ENCODE data around the gene DNAJC21.
A peak's percentile ranks its signal among the peaks of the same experiment; 100 is the strongest.

The DNAJC21 gene

GRCh38 chr5:34929134-34929719, at the start of gene DNAJC21:
DNAJC21 (plus strand) TSS chr5:34929559; CDS start chr5:34929820, 261 bp downstream.
- DNase-seq (ENCODE audit: low read depth in 2 of 2), result peak; percentile 96 to 98

DNA sequence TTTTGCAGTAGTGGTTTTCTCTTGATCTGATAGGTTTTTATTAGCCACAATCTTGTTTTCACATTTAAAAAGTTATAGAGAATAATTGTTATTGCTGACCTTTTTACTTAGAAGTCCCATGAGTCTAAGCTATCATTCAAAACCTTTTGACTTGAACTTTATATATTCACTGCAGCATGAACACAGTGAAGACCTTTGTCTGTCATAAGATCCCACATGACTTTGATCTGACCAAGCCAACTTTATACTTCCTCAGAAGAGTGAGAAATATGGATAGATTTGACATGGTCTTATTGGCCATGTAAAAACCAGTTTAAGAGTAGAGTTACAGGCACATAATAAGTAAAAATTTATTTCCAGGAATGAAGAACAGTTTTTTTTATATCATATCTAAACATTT, 48.1 kb upstream of the DNAJC21 start:
- DNase-seq (ENCODE audit: low read depth in 2 of 2), result no peak

DNA sequence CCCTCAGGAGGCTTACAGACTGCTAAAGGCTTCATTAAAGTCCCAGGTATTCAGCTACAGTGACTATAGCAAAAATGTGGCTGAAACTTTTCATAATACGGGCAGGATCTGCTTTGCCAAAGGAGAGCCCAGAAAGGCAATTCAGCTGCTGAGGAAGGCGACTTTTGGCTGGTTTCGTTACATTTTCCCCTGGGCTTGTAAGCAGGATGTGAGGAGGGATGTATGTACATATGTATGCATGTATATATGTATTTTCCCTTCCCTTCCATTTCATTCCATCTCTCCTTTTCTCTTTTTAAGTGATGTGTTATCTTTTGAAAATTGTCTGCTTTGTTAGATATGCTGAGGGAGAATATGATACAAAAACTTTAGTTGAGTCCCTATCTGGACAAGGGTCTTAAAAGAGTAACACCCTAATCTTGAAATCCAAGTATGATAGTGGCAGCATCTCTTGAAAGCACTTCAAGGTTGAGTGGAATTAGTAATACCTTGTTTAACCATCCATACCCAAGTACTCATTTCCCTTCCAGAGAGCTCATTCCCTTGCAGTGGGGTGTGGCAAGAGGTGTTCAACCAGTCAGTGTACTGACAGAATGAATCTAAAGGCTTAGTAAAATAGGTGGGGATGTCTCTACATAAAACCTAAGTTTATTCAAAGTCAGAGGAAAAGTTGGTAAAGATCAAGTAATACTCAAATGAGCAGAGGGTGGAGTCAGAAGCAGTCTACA, 42.8 kb upstream of the DNAJC21 start:
- no peak for DNase-seq (ENCODE audit: low read depth in 2 of 2)

DNA sequence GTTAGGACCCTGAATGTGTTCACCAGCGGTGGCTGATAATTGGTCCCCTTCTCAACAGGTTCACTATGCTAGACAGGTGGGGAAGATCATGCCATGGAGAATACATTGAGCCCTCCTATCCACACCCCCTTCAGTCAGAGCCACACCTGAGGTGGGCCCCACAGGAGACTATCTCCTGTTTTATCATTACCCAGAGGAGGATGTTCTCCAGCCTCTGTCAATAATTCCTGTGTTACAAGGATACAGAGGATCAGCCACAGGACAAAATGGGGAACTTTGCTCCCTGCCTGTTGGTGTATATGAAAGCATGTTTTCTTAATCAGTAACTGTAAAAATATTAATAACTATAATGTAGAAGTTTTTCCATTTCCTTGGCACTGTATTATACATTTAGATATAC, 40.0 kb upstream of the DNAJC21 start:
- no peak for DNase-seq (ENCODE audit: low read depth in 2 of 2)

DNA sequence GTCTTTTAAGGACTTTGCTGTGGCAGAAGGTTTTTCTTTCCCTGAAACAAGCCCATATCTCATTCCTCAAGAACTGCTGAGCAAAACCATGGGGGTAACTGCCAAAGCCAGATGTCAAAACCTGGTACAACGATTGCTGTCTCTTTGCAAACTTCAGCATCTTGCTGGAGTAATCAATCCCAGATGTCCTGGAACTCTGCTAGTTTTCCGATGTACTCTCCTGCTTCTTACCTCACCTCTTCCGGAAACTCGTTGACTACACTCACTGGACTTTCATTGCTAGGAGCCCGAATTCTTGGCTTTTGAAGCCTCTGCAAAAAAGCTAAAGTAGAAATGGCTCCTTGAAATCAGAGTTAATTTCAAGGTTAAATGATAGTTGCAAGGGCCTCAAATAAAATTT, 37.4 kb upstream of the DNAJC21 start:
- DNase-seq (ENCODE audit: low read depth in 2 of 2), result no peak

- DNase-seq (ENCODE audit: low read depth in 2 of 2), result no peak
These were observed 36.9 kb upstream of the DNAJC21 start for GRCh38 chr5:34892414-34892813.

- DNase-seq (ENCODE audit: low read depth in 2 of 2), result no peak
These were observed 34.6 kb upstream of the DNAJC21 start for GRCh38 chr5:34894716-34895115.

GRCh38 chr5:34895641-34896419, 33.5 kb upstream of the DNAJC21 start:
- DNase-seq (ENCODE audit: low read depth in 2 of 2), result no peak

- DNase-seq (ENCODE audit: low read depth in 2 of 2), result no peak
These were observed 31.7 kb upstream of the DNAJC21 start for GRCh38 chr5:34897646-34898045.

DNA sequence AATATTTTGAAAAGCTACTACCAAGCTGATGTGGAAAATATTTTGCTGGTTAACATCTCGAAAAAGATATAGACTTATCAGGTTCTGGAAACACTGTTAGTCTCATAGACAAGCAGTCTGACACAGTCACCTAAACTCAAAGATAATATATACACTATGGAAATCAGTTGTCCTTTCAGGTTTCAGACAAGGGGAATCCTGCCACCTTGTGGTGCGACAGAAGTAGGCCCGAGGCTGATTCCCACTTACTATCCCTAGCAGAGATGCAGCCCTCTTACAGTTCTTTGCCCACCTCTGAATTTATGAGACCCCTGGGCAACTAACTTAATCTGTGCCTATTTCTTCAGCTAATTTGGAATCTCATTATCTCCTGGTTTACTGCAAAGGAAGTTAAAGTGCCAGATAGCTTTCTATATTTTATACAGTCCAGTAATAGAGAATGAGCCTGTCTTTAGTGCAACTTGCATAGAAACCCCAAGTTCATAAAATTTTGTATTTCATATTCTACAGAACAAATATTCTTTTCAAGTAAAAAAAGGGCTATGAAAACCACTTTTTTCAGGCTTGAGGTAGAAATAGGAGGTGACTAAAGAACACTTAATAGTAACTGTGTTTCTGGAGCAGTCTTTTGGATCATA, 31.0 kb upstream of the DNAJC21 start:
- peak; percentile 7 to 17 for DNase-seq (ENCODE audit: low read depth in 2 of 2)

DNA sequence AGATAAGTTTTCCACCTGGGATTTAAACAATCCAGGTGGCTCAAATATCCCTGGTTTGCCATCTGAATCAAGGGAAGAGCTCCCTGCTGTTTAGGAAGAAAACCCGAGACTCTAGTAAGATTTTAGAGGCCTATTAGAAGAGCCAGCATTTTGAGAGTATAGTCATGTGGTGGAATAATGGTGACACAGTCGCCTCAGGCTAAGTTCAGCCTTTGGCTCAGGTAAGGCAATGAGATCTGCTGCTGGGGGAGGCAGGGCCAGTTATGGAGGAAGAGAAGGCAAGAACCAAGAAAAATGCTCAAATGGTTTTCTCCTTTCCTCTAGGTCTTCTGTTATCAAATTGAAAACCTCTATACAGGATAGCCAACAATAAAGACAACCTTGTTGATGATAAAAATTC, 30.3 kb upstream of the DNAJC21 start:
- DNase-seq (ENCODE audit: low read depth in 2 of 2), result no peak

DNA sequence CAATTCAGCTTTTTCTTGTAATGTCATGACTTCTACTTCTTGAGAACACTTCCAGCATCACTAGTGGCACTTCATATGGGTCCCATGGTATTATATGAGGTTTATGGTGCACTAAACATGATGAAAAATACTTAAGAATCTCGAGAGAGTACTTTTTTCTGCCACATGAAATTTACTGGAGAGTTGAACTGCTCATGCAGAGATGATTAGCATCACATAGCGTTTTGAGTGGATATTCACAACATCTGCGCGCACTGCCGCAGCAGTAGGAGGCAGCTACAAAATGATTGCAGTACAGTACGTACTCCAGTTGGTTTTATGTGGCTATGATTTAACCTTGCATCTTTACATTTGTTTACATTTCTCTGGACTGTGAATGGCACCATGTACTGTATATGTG, 28.7 kb upstream of the DNAJC21 start:
- DNase-seq (ENCODE audit: low read depth in 2 of 2), result no peak

DNA sequence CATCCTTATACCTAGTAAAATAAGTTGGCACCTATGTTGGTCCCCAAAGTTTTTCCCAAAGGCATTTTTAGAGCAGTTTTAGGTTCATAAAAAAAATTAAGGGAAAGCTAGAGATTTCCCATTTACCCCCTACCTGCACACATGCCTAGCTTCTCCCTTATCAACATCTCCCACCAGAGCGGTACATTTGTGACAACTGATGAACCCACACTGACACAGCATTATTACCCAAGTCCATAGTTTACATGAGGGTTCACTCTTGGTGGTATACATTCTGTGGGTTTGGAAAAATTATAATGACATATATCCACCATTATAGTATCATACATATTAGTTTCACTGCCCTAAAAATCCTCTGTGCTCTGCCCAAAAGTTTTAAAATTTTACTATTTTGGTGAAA, 26.1 kb upstream of the DNAJC21 start:
- DNase-seq (ENCODE audit: low read depth in 2 of 2), result no peak

- DNase-seq (ENCODE audit: low read depth in 2 of 2), result no peak
These were observed 23.8 kb upstream of the DNAJC21 start for GRCh38 chr5:34905564-34905963.

- no peak for DNase-seq (ENCODE audit: low read depth in 2 of 2)
These were observed 16.3 kb upstream of the DNAJC21 start for GRCh38 chr5:34913072-34913471.

- DNase-seq (ENCODE audit: low read depth in 2 of 2), result no peak
These were observed 14.7 kb upstream of the DNAJC21 start for GRCh38 chr5:34914671-34915138.

DNA sequence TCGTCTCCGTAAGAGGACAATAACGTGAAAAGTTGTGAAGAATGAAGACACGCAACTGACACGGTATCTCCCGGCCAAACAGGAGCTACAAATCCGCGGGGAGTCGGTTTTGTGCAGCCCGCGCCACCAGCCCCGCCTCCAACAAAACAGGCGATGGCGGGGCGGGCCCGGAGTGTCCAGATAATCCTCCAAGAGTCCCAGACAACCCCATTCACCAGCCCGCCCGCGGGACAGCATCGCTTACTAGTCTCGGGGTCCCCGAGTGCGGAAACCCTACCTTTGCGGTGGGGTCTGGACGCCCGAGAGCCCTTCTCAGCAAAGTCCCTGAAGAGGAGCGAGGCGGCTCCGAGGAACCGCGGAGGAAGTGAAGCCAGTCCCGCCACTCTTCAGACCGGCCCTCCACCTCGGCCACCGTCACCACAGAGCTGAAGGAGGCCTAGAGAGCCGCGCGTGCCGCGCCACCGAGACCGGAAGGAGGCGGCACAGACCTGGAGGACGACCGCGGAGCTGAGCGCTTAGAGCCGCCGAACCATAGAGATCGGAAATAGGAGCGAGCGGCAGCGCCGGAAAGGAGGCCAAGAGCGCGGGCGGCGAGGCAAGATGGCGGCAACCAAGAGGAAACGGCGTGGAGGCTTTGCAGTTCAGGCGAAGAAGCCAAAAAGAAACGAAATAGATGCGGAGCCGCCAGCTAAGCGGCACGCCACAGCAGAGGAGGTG, 14.1 kb upstream of the DNAJC21 start, which contains the start of the genes BRIX1 and RAD1:
Gene BRIX1 (plus strand): TSS at position 573 of the 717 bp plus-strand sequence. CDS start 28 bp downstream, at position 601.
Gene RAD1 (minus strand): TSS at position 366 of the 717 bp plus-strand sequence. CDS start 612 bp downstream, outside the sequence.
- peak; percentile 92 to 93 for DNase-seq (ENCODE audit: low read depth in 2 of 2)

DNA sequence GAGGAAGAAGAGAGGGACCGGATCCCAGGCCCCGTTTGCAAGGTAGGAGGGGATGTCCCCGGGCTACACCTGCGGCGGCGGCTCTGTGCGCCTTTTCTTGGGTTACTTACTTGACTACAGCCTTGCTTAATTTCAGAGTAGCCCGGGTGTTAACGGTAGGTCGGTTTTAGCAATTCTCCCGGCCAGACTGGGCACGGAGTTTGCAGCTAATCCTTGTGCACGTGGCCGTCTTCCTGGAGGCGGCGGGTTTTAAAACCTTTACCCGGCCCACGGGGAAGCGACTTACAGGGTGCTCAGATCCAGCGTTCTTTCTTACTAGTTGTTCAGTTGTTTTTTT, 13.5 kb upstream of the DNAJC21 start:
- no peak for DNase-seq (ENCODE audit: low read depth in 2 of 2)

- DNase-seq (ENCODE audit: low read depth in 2 of 2), result no peak
These were observed 12.8 kb upstream of the DNAJC21 start for GRCh38 chr5:34916518-34916917.

DNA sequence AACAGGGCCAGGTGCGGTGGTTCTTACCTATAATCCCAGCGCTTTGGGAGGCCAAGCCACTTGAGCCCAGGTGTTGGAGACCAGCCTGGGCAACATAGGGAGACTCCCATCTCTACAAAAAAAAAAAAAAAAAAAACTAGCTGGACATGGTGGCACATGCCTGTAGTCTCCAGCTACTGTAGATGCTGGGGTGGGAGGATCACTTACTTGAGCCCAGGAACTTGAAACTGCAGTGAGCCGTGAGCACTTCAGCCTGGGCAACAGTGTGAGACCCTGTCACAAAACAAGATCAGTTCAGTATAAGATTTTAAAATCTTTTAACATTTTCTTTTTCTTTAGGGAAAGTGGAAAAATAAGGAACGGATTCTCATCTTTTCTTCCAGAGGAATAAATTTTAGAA, 11.3 kb upstream of the DNAJC21 start:
- DNase-seq (ENCODE audit: low read depth in 2 of 2), result no peak

DNA sequence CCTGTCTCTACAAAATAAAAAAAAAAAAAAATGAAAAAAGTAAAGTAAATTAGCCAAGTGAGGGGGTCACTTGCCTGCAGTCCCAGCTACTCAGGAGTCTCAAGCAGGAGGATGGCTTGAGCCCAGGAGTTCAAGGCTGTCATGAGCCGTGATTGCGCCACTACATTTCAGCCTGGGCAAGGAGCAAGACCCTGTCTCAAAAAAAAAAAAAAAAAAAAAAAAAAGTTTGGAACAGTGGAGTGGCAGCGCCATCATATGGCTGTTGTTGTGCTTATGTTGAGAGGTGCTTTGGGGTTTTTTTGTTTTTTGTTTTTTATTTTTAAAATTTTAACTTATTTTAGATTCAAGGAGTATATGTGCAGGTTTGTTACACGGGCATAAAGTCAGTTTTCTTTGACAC, 10.3 kb upstream of the DNAJC21 start:
- no peak for DNase-seq (ENCODE audit: low read depth in 2 of 2)

Measured in stimulated activated CD8-positive, alpha-beta memory T cell treated with anti-CD3 and anti-CD28 coated beads, Interleukin-15, amount 100 ng/mL, for 48 hours (primary cell).